Calu3 (cell line): Measurements from ENCODE around the gene GHRH. TPM values are rescaled to one million over a fixed set of nuclear protein-coding genes. Genes with fewer than 3 reads are reported as not detected.

Experiments used
- BruUV-seq: library from RNA; stranded (reverse); fragments of 400-500 nt; replicated peaks from 2 replicates; lab custom pipeline; 2021; lab: Mats Ljungman, UMichigan
- CTCF ChIA-PET: fragments of 300-600 bp; sonication (Branson Sonifier 250); formaldehyde crosslinking; loops from one replicate; lab custom pipeline; 2022; ENCODE audit warnings: antibody characterized with exemption; lab: Charles Lee
- DNase-seq: peaks from one replicate; pipeline ENCODE4 v3.0.0; 2022
- H3K27ac Mint-ChIP-seq: one replicate; pipeline ENCODE4 v1.8.0; 2022; ENCODE audit warnings: mixed read lengths; ENCODE audit not compliant: unreplicated experiment
- H3K27me3 Mint-ChIP-seq: one replicate; pipeline ENCODE4 v1.8.0; 2022; ENCODE audit warnings: mixed read lengths; ENCODE audit not compliant: unreplicated experiment
- H3K36me3 Mint-ChIP-seq: one replicate; pipeline ENCODE4 v1.8.0; 2022; ENCODE audit warnings: mild to moderate bottlenecking, moderate library complexity, mixed read lengths; ENCODE audit not compliant: insufficient read depth, unreplicated experiment
- H3K4me1 Mint-ChIP-seq: one replicate; pipeline ENCODE4 v1.8.0; 2022; ENCODE audit warnings: mild to moderate bottlenecking, low read depth, mixed read lengths; ENCODE audit not compliant: unreplicated experiment
- H3K4me3 Mint-ChIP-seq: one replicate; pipeline ENCODE4 v1.8.0; 2022; ENCODE audit warnings: mild to moderate bottlenecking, low read depth, moderate library complexity, mixed read lengths; ENCODE audit not compliant: unreplicated experiment
- H3K9me3 Mint-ChIP-seq: one replicate; pipeline ENCODE4 v1.8.0; 2022; ENCODE audit warnings: low read depth, mixed read lengths; ENCODE audit not compliant: unreplicated experiment
- intact Hi-C: fragments of 100-400 bp; cut with micrococcal nuclease; formaldehyde crosslinking; loops from one replicate; pipeline ENCODE4 v1.10.0; 2022; ENCODE audit not compliant: unreplicated experiment
- total RNA-seq: library from RNA; stranded (reverse); gene quantifications from 2 replicates; pipeline ENCODE4 v1.2.3, GENCODE V29; 2022
- TF ChIP-seq, protein P1 (sequence below): fragments of 200-600 bp; IDR thresholded peaks from one replicate; pipeline ENCODE4 v1.8.0; 2022; ENCODE audit warnings: antibody characterized with exemption; ENCODE audit not compliant: unreplicated experiment

The GHRH gene
- total RNA-seq, 1 experiment from 2014 or later, result not detected

DNA sequence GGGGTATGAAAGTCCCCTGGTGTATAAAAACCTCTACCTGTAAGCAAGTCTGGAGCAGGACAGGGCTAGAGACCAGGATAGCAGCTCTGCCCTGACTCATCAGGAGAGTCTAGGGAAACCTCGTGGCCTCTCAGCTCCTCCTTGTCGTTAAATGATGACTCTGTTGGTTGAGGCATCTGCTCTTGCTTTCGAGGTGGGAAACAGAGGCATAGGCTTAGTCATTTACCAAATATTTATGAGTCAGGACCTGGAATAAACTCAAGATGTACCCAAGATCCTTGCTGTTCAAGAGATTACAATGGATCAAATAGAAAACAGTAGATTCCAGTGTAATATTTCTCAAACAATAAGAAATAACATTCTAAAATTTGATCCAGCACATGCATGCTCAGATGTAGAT is 33.4 kb upstream of the GHRH start:
- Mint-ChIP-seq H3K9me3 (no peaks in the 10 kb centered on the region), H3K4me1 (peaks cover 42% of the 10 kb centered on the region), H3K27me3 (no peaks in the 10 kb centered on the region), H3K36me3 (peaks cover 6% of the 10 kb centered on the region), H3K4me3 (no peak overlapping the region), H3K27ac (no peak overlapping the region)
- intact Hi-C loops, result no loop called here
- CTCF ChIA-PET, result interaction anchor here (1.4 to 1.6 kb wide), 2 partner anchors 12 to 49 kb away, joined by 3 to 5 read pairs; no protein-coding TSS in a partner anchor
- BruUV-seq, result no TSS peak
- DNase-seq, result peak; percentile 59
- TF ChIP-seq, protein P1, sequence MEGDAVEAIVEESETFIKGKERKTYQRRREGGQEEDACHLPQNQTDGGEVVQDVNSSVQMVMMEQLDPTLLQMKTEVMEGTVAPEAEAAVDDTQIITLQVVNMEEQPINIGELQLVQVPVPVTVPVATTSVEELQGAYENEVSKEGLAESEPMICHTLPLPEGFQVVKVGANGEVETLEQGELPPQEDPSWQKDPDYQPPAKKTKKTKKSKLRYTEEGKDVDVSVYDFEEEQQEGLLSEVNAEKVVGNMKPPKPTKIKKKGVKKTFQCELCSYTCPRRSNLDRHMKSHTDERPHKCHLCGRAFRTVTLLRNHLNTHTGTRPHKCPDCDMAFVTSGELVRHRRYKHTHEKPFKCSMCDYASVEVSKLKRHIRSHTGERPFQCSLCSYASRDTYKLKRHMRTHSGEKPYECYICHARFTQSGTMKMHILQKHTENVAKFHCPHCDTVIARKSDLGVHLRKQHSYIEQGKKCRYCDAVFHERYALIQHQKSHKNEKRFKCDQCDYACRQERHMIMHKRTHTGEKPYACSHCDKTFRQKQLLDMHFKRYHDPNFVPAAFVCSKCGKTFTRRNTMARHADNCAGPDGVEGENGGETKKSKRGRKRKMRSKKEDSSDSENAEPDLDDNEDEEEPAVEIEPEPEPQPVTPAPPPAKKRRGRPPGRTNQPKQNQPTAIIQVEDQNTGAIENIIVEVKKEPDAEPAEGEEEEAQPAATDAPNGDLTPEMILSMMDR, result no peak

DNA sequence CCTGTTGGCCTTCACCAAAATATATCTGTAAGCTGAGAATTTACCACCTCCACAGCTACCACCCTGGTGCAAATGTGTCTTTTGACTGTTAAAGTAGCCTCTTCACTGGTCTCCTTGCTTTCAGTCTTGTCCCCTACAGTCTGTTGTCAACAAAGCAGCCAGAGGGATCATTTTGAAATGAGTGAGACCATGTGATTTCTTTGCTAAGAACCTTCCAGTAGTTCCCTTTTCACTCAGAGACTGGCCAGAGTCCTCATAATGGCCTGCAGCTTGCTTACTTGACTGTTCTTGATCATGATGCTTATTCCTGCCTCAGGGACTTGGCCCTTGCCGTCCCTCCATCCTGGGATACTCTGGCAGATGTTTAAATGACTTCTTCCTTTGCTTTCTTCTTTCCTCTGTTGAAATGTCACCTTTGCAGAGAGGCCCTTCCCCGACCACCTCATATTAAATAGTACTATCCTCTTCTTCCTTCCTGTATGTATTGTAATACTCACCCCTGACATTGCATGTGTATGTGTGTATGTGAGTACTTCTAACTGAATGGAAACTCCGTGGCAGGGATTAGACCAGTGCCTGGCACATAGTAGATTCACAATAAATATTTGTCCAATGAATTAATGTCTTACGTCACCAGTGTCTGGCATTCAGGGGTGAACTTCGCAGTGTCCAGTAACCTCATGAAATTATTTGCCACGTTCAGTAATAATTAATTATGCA is 32.8 kb upstream of the GHRH start:
- no peak overlapping the region for H3K4me3 Mint-ChIP-seq
- peak overlapping the region; percentile 1 for H3K27ac Mint-ChIP-seq
- no TSS peak for BruUV-seq
- H3K4me1 Mint-ChIP-seq, result peaks cover 40% of the 10 kb centered on the region
- no peak for DNase-seq
- H3K9me3 Mint-ChIP-seq, result no peaks in the 10 kb centered on the region
- H3K36me3 Mint-ChIP-seq, result peaks cover 11% of the 10 kb centered on the region
- no peaks in the 10 kb centered on the region for H3K27me3 Mint-ChIP-seq
- CTCF ChIA-PET, result interaction anchor here (1.4 to 1.6 kb wide), 2 partner anchors 12 to 50 kb away, joined by 3 to 5 read pairs; no protein-coding TSS in a partner anchor
- TF ChIP-seq, protein P1, result no peak
- intact Hi-C loops, result loop anchor here (5.0 kb wide), 1 partner anchor 88 kb away; no protein-coding TSS in a partner anchor

DNA sequence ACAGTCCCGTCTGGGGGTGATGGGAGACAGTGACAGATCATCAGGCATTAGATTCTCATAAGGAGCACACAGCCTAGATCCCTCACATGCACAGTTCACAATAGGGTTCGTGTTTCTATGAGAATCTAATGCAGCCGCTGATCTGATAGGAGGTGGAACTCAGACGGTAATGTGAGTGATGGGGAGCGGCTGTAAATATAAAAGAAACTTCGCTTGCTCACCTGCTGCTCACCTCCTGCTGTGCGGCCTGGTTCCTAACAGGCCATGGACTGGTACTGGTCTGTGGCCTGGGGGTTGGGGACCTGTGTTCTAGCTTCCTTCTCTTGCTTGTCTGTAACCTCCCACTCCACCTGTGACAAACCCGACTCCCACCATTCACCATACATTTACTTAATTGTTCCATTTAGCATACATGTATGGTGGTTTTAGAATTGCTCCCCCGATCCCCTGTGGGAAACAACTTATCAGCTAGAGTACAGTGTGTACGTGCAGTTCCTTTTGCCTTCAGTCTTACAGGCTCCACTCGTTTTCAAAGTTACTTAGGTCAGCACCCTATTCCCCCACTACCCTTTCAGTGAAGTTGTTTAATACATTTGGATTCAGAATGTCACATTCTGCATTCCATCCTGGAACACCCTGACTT is 31.8 kb upstream of the GHRH start:
- intact Hi-C loops, result loop anchor here (5.0 kb wide), 1 partner anchor 89 kb away; no protein-coding TSS in a partner anchor
- no peak overlapping the region for H3K4me3 Mint-ChIP-seq

DNA sequence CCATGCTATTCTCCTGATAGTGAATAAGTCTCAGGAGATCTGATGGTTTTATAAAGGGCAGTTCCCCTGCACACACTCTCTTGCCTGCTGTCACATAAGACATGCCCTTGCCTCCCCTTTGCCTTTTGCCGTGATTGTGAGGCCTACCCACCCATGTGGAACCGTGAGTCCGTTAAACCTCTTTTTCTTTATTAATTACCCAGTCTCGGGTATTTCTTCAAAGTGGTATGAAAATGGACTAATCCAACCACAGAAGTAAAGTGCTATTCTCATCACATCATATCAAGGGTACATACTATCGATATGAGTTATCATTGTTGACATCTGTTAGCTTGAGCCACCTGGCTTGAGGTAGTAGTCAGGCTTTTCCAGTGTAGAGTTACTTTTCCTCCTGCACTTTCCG is 30.1 kb upstream of the GHRH start:
- Mint-ChIP-seq H3K27ac (no peak overlapping the region), H3K36me3 (peaks cover 16% of the 10 kb centered on the region), H3K9me3 (no peaks in the 10 kb centered on the region), H3K4me3 (peak overlapping the region; percentile 15), H3K27me3 (no peaks in the 10 kb centered on the region), H3K4me1 (peaks cover 40% of the 10 kb centered on the region)
- no TSS peak for BruUV-seq
- CTCF ChIA-PET, result no interaction called here
- TF ChIP-seq, protein P1, result no peak
- intact Hi-C loops, result loop anchor here (2.0 to 5.0 kb wide), 2 partner anchors 53 to 91 kb away; no protein-coding TSS in a partner anchor
- DNase-seq, result no peak

More for the DNA sequence above, 31.8 kb upstream of the GHRH start:
- no peak overlapping the region for H3K27ac Mint-ChIP-seq
- no peaks in the 10 kb centered on the region for H3K27me3 Mint-ChIP-seq
- TF ChIP-seq, protein P1, result no peak
- H3K36me3 Mint-ChIP-seq, result peaks cover 16% of the 10 kb centered on the region
- BruUV-seq, result no TSS peak
- no peak for DNase-seq
- H3K4me1 Mint-ChIP-seq, result peaks cover 40% of the 10 kb centered on the region
- CTCF ChIA-PET, result no interaction called here
- no peaks in the 10 kb centered on the region for H3K9me3 Mint-ChIP-seq
